ENCODE data around the gene VPS8.

VPS8 gene

DNA sequence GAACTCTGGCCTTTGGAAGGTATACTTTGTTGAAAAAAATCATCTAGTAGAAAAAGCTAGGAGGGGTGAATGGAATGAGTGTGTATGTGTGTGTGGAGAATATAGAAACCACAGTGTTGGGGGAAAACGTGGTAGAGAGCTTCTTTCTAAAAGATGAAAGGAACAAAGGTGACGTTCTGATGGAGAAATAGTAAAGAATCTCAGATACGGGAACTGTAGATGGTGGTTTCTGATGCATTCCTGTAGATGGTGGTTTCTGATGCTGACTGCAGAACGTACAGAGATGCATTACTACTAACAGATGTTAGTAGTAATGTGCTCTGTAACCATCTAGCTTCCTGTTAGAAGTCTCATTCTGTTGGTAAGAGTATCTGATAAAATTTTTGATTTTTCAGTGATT lies 60.2 kb downstream of the VPS8 start (continued):
- TF ChIP-seq GLIS2 (tag by site-specific recombination; IDR thresholded peaks at IDR 0.05) = no peak
- no peak for TF ChIP-seq ZNF155 (tag by site-specific recombination; IDR thresholded peaks at IDR 0.05)
- no peak for TF ChIP-seq ZNF658 (tag by site-specific recombination; IDR thresholded peaks at IDR 0.05)
- TF ChIP-seq ZNF37A (tag by site-specific recombination; IDR thresholded peaks at IDR 0.05) = no peak

DNA sequence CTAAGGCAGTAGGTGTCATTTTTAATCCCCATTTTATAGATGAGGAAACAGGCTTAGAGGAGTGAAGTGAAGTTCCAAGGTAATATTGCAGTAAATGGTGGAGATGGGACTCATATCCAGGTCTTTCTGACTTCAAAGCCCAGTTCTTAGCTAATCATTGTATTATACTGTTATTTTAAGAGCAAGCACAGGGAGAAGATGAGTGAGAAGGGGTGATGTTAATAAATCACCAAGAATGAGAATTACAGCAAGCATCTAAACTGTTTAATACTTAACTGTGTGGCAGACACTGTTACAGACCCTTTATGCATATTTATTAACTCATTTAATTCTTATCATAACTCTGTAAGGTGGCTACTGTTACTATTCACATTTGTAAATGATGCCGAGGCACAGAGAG lies 61.2 kb downstream of the VPS8 start:
- Histone ChIP-seq H3K4me1 (ENCODE audit: control insufficient read depth, insufficient read depth, low read length) (no peaks in the 10 kb centered on the region), H3K9me3 (ENCODE audit: control insufficient read depth, insufficient read depth, low read depth, low read length) (no peaks in the 10 kb centered on the region), H3K4me3 (ENCODE audit: low read depth, low read length) (no peak overlapping the region), H3K27ac (ENCODE audit: extremely low read depth, low read depth, low read length) (no peak overlapping the region), H3K36me3 (ENCODE audit: control insufficient read depth in 2 of 2, insufficient read depth in 1 of 2, low read length in 2 of 2) (peaks cover 0 to 38% of the 10 kb centered on the region in 2 experiments; a peak in 2 of 3 replicates)
- ChIA-PET POLR2A (no interaction called here), CTCF (interaction anchor here (0.6 to 1.1 kb wide), 2 partner anchors 61 to 303 kb away, joined by 3 read pairs; partner anchors contain the start of gene VPS8)
- no peak for TF ChIP-seq ZNF138 (tag by site-specific recombination; IDR thresholded peaks at IDR 0.05; ENCODE audit: borderline replicate concordance)
- no peak for TF ChIP-seq ATF2 (tag by site-specific recombination; IDR thresholded peaks at IDR 0.05; ENCODE audit: low read depth)
- no peak for TF ChIP-seq SP3 (tag by site-specific recombination; IDR thresholded peaks at IDR 0.05)
- no peak for TF ChIP-seq ZNF585B (tag by site-specific recombination; IDR thresholded peaks at IDR 0.05)
- TF ChIP-seq ZNF488 (tag by site-specific recombination; IDR thresholded peaks at IDR 0.05) = no peak
- TF ChIP-seq ZXDB (tag by site-specific recombination; IDR thresholded peaks at IDR 0.05) = no peak
- TF ChIP-seq ZNF501 (tag by site-specific recombination; IDR thresholded peaks at IDR 0.05) = no peak

DNA sequence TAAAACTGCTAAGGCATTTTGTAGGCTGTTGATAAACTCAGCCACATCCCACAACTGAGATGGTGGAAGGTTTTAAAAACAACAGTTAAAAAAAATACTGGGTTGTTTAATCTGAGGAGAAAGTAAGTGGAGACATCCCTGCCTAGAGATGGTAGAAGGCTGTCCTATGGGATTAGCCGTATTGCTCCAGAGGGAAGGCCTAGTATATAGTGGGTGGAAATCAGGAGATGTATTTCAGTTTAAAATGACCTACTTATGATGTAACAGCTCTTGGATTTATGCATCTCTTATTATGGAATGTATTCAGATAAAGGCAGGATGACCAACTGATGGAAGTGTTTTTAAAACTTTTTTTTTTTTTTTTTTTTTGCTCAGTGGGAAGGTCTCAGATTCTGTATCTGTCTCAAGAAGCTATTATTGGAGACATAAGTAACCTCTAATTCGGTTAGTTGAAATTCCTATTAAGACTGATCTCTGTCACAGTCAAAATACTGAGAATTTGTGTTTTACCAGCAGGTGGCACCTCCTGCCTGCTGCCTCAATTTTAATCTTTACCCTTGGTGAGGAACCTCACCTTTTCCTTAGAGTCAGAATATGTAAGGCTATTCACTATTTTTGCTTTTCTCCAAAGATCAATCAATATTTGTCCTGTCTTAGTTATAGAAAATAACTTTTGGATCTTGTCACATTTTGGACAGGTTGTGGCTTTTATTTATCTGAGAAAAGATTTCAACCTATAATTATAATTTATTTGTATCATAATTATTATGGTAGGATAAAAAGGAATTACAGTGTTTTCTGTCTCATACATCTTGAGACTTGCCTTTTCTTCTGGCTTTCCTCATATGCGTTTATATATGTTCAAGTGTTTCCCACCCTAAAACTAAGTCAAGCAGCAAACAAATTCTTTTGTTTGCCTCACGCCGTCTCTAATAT lies 63.0 kb downstream of the VPS8 start:
- CTCF ChIA-PET = interaction anchor here (0.6 to 1.6 kb wide), 11 partner anchors 8 to 395 kb away, joined by 3 to 9 read pairs (median 3); no protein-coding TSS in a partner anchor
- Histone ChIP-seq H3K9me3 (ENCODE audit: control insufficient read depth, insufficient read depth, low read depth, low read length) (no peaks in the 10 kb centered on the region), H3K4me1 (ENCODE audit: control insufficient read depth, insufficient read depth, low read length) (no peaks in the 10 kb centered on the region), H3K4me3 (ENCODE audit: low read depth, low read length) (no peak overlapping the region), H3K36me3 (ENCODE audit: control insufficient read depth in 2 of 2, insufficient read depth in 1 of 2, low read length in 2 of 2) (peaks cover 0 to 25% of the 10 kb centered on the region in 2 experiments; a peak in 2 of 3 replicates), H3K27ac (ENCODE audit: extremely low read depth, low read depth, low read length) (no peak overlapping the region)
- POLR2A ChIA-PET = interaction anchor here (0.7 kb wide), 1 partner anchor 413 kb away, joined by 3 read pairs; no protein-coding TSS in a partner anchor
- TF ChIP-seq ZNF654 (tag by site-specific recombination; IDR thresholded peaks at IDR 0.05; ENCODE audit: low read depth) (peak; percentile 60), KLF8 (tag by site-specific recombination; IDR thresholded peaks at IDR 0.05) (no peak), ZFP37 (tag by site-specific recombination; IDR thresholded peaks at IDR 0.05) (no peak)

- H3K4me3 ChIP-seq (ENCODE audit: low read depth, low read length) = no peak overlapping the region
- POLR2A ChIA-PET = no interaction called here
- H3K4me1 ChIP-seq (ENCODE audit: control insufficient read depth, insufficient read depth, low read length) = no peaks in the 10 kb centered on the region
- no peak overlapping the region for H3K27ac ChIP-seq (ENCODE audit: extremely low read depth, low read depth, low read length)
- CTCF ChIA-PET = no interaction called here
- no peaks in the 10 kb centered on the region for H3K9me3 ChIP-seq (ENCODE audit: control insufficient read depth, insufficient read depth, low read depth, low read length)
- H3K36me3 ChIP-seq (ENCODE audit: control insufficient read depth in 2 of 2, insufficient read depth in 1 of 2, low read length in 2 of 2) = peaks cover 0 to 21% of the 10 kb centered on the region in 2 experiments; a peak in 1 of 3 replicates
- TF ChIP-seq, protein P1, sequence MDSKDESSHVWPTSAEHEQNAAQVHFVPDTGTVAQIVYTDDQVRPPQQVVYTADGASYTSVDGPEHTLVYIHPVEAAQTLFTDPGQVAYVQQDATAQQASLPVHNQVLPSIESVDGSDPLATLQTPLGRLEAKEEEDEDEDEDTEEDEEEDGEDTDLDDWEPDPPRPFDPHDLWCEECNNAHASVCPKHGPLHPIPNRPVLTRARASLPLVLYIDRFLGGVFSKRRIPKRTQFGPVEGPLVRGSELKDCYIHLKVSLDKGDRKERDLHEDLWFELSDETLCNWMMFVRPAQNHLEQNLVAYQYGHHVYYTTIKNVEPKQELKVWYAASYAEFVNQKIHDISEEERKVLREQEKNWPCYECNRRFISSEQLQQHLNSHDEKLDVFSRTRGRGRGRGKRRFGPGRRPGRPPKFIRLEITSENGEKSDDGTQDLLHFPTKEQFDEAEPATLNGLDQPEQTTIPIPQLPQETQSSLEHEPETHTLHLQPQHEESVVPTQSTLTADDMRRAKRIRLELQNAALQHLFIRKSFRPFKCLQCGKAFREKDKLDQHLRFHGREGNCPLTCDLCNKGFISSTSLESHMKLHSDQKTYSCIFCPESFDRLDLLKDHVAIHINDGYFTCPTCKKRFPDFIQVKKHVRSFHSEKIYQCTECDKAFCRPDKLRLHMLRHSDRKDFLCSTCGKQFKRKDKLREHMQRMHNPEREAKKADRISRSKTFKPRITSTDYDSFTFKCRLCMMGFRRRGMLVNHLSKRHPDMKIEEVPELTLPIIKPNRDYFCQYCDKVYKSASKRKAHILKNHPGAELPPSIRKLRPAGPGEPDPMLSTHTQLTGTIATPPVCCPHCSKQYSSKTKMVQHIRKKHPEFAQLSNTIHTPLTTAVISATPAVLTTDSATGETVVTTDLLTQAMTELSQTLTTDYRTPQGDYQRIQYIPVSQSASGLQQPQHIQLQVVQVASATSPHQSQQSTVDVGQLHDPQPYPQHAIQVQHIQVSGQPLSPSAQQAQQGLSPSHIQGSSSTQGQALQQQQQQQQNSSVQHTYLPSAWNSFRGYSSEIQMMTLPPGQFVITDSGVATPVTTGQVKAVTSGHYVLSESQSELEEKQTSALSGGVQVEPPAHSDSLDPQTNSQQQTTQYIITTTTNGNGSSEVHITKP (tag by site-specific recombination; IDR thresholded peaks at IDR 0.05) = no peak
- TF ChIP-seq WT1 (tag by site-specific recombination; IDR thresholded peaks at IDR 0.05) = no peak
- TF ChIP-seq OSR2 (tag by site-specific recombination; IDR thresholded peaks at IDR 0.05) = no peak
- TF ChIP-seq PRDM6 (tag by site-specific recombination; IDR thresholded peaks at IDR 0.05) = no peak
Measured at GRCh38 chr3:184880276-184881019, 68.5 kb downstream of the VPS8 start.

Measured in HEK293 (cell line).